ENCODE data around the gene ADCY2.

ADCY2 gene

GRCh38 chr5:7456206-7456605, 60.3 kb downstream of the ADCY2 start:
- TF ChIP-seq CTCF (IDR thresholded peaks at IDR 0.05; ENCODE audit: low read depth, low read length, missing control alignments), result no peak
- no peak for DNase-seq (ENCODE audit: low read depth)
- no peak overlapping the region for H3K4me3 ChIP-seq (ENCODE audit: low read depth, low read length)

- no peak for TF ChIP-seq CTCF (IDR thresholded peaks at IDR 0.05; ENCODE audit: low read depth, low read length, missing control alignments)
- no peak for DNase-seq (ENCODE audit: low read depth)
These were observed 65.4 kb downstream of the ADCY2 start for GRCh38 chr5:7461371-7461770.

GRCh38 chr5:7462758-7463157, 66.8 kb downstream of the ADCY2 start:
- TF ChIP-seq CTCF (IDR thresholded peaks at IDR 0.05; ENCODE audit: low read depth, low read length, missing control alignments), result no peak
- DNase-seq (ENCODE audit: low read depth), result no peak
- H3K4me3 ChIP-seq (ENCODE audit: low read depth, low read length), result no peak overlapping the region

More at GRCh38 chr5:7461371-7461770, 65.4 kb downstream of the ADCY2 start:
- no peak overlapping the region for H3K4me3 ChIP-seq (ENCODE audit: low read depth, low read length)

GRCh38 chr5:7464182-7464581, 68.2 kb downstream of the ADCY2 start:
- H3K4me3 ChIP-seq (ENCODE audit: low read depth, low read length), result no peak overlapping the region
- TF ChIP-seq CTCF (IDR thresholded peaks at IDR 0.05; ENCODE audit: low read depth, low read length, missing control alignments), result no peak
- DNase-seq (ENCODE audit: low read depth), result no peak

GRCh38 chr5:7467179-7467578, 71.2 kb downstream of the ADCY2 start:
- no peak overlapping the region for H3K4me3 ChIP-seq (ENCODE audit: low read depth, low read length)
- no peak for DNase-seq (ENCODE audit: low read depth)
- no peak for TF ChIP-seq CTCF (IDR thresholded peaks at IDR 0.05; ENCODE audit: low read depth, low read length, missing control alignments)

GRCh38 chr5:7468742-7469141, 72.8 kb downstream of the ADCY2 start:
- no peak for TF ChIP-seq CTCF (IDR thresholded peaks at IDR 0.05; ENCODE audit: low read depth, low read length, missing control alignments)
- no peak for DNase-seq (ENCODE audit: low read depth)
- no peak overlapping the region for H3K4me3 ChIP-seq (ENCODE audit: low read depth, low read length)

GRCh38 chr5:7471710-7472109, 75.8 kb downstream of the ADCY2 start:
- TF ChIP-seq CTCF (IDR thresholded peaks at IDR 0.05; ENCODE audit: low read depth, low read length, missing control alignments), result no peak
- DNase-seq (ENCODE audit: low read depth), result no peak
- H3K4me3 ChIP-seq (ENCODE audit: low read depth, low read length), result no peak overlapping the region

All from GM12864 (cell line).